OCI-LY1 (cell line): ENCODE measurements around the gene GRIN2A.

ENCODE experiments used
- H2AFZ ChIP-seq: fragments of 200-600 bp; sonication (generic), shearing (Covaris generic); 2 replicates; pipeline ENCODE4 v1.6.0; 2014; ENCODE audit warnings: antibody characterized with exemption, mild to moderate bottlenecking, low read length
- H3F3A ChIP-seq: fragments of 200-600 bp; sonication (generic), shearing (Covaris generic); 2 replicates; pipeline ENCODE4 v1.6.0; 2014; ENCODE audit warnings: mild to moderate bottlenecking, antibody characterized with exemption, low read length, moderate library complexity; ENCODE audit not compliant: insufficient read depth
- H3K27ac ChIP-seq: fragments of 200-600 bp; sonication (generic); 2 replicates; pipeline ENCODE4 v1.5.1; 2014; ENCODE audit warnings: low read length, mixed run types, mild to moderate bottlenecking, low read depth; ENCODE audit not compliant: poor library complexity, severe bottlenecking
- H3K27me3 ChIP-seq: fragments of 200-600 bp; sonication (generic); 2 replicates; pipeline ENCODE4 v1.6.0; 2014; ENCODE audit warnings: antibody characterized with exemption, mild to moderate bottlenecking, low read length, moderate library complexity; ENCODE audit not compliant: insufficient read depth
- H3K36me3 ChIP-seq: fragments of 200-600 bp; sonication (generic); 2 replicates; pipeline ENCODE4 v1.6.1; 2014; ENCODE audit warnings: mild to moderate bottlenecking, antibody characterized with exemption, low read length, moderate library complexity, mixed read lengths; ENCODE audit not compliant: insufficient read depth
- H3K4me1 ChIP-seq: fragments of 200-600 bp; sonication (generic); 2 replicates; pipeline ENCODE4 v1.5.1; 2014; ENCODE audit warnings: mild to moderate bottlenecking, low read length, moderate library complexity; ENCODE audit not compliant: insufficient read depth, severe bottlenecking
- H3K4me2 ChIP-seq: fragments of 200-600 bp; sonication (generic), shearing (Covaris generic); 2 replicates; pipeline ENCODE4 v1.6.1; 2014; ENCODE audit warnings: low read length
- H3K4me3 ChIP-seq: fragments of 200-600 bp; sonication (generic); 2 replicates; pipeline ENCODE4 v1.5.1; 2014; ENCODE audit warnings: low read length, low read depth, mild to moderate bottlenecking, mixed read lengths; ENCODE audit not compliant: poor library complexity, severe bottlenecking
- H3K79me2 ChIP-seq: fragments of 200-600 bp; shearing (Covaris generic); 2 replicates; pipeline ENCODE4 v1.6.1; 2016; ENCODE audit warnings: mixed run types, low read length, mixed read lengths; ENCODE audit not compliant: insufficient read depth
- H3K9ac ChIP-seq: fragments of 200-600 bp; sonication (generic), shearing (Covaris generic); 2 replicates; pipeline ENCODE4 v1.6.1; 2014; ENCODE audit warnings: mild to moderate bottlenecking, low read length, mixed read lengths
- H3K9me2 ChIP-seq: fragments of 200-600 bp; sonication (generic), shearing (Covaris generic); 2 replicates; pipeline ENCODE4 v1.6.1; 2014; ENCODE audit warnings: low read depth, mild to moderate bottlenecking, low read length, mixed read lengths
- H3K9me3 ChIP-seq: fragments of 200-600 bp; shearing (Covaris generic); 2 replicates; pipeline ENCODE4 v1.6.1; 2014; ENCODE audit warnings: low read length, mixed read lengths
- H4K20me1 ChIP-seq: fragments of 200-600 bp; sonication (generic), shearing (Covaris generic); 2 replicates; pipeline ENCODE4 v1.6.0; 2016; ENCODE audit warnings: mild to moderate bottlenecking, low read length; ENCODE audit not compliant: insufficient read depth
- CTCF ChIP-seq: fragments of 200-600 bp; sonication (generic), shearing (Covaris generic); IDR thresholded peaks from 2 replicates; pipeline ENCODE4 v1.5.1; 2017; ENCODE audit warnings: mild to moderate bottlenecking, antibody characterized with exemption, low read length, moderate library complexity, mixed read lengths
- EZH2 ChIP-seq: fragments of 200-600 bp; sonication (generic), shearing (Covaris generic); IDR thresholded peaks from 2 replicates; pipeline ENCODE4 v1.8.0; 2017; ENCODE audit warnings: borderline replicate concordance, mixed run types, mild to moderate bottlenecking, antibody characterized with exemption, low read length, moderate library complexity, mixed read lengths

GRIN2A gene

GRCh38 chr16:10151718-10152117 lies 30.5 kb downstream of the GRIN2A start:
- Histone ChIP-seq H3K27ac (no peak overlapping the region), H3K4me3 (no peak overlapping the region), H3K9me2 (no peaks in the 10 kb centered on the region), H3F3A (no peaks in the 10 kb centered on the region), H3K9me3 (no peaks in the 10 kb centered on the region), H3K4me2 (no peak overlapping the region), H3K4me1 (no peaks in the 10 kb centered on the region), H3K27me3 (no peaks in the 10 kb centered on the region), H2AFZ (no peak overlapping the region), H3K9ac (no peak overlapping the region), H3K79me2 (no peaks in the 10 kb centered on the region), H3K36me3 (no peaks in the 10 kb centered on the region), H4K20me1 (no peaks in the 10 kb centered on the region)
- no peak for TF ChIP-seq EZH2
- no peak for TF ChIP-seq CTCF

- TF ChIP-seq EZH2, result no peak
- no peak for TF ChIP-seq CTCF
- no peak overlapping the region for H3K27ac ChIP-seq
Measured at GRCh38 chr16:10150906-10151305, 31.3 kb downstream of the GRIN2A start.

GRCh38 chr16:10145542-10146035 lies 36.6 kb downstream of the GRIN2A start:
- H3K4me1 ChIP-seq, result no peaks in the 10 kb centered on the region
- H3K9me3 ChIP-seq, result no peaks in the 10 kb centered on the region
- no peaks in the 10 kb centered on the region for H4K20me1 ChIP-seq
- no peaks in the 10 kb centered on the region for H3K27me3 ChIP-seq
- H3K27ac ChIP-seq, result no peak overlapping the region
- no peak overlapping the region for H3K4me2 ChIP-seq
- no peak overlapping the region for H3K4me3 ChIP-seq
- TF ChIP-seq CTCF (no peak), EZH2 (no peak)
- no peaks in the 10 kb centered on the region for H3K9me2 ChIP-seq
- H2AFZ ChIP-seq, result no peak overlapping the region
- H3K36me3 ChIP-seq, result no peaks in the 10 kb centered on the region
- H3K9ac ChIP-seq, result no peak overlapping the region
- no peaks in the 10 kb centered on the region for H3F3A ChIP-seq
- no peaks in the 10 kb centered on the region for H3K79me2 ChIP-seq

More at GRCh38 chr16:10150906-10151305, 31.3 kb downstream of the GRIN2A start:
- Histone ChIP-seq H3K9me2 (no peaks in the 10 kb centered on the region), H3K4me3 (no peak overlapping the region), H4K20me1 (no peaks in the 10 kb centered on the region), H3K79me2 (no peaks in the 10 kb centered on the region), H3K4me1 (no peaks in the 10 kb centered on the region), H3K9me3 (no peaks in the 10 kb centered on the region), H3K4me2 (no peak overlapping the region), H2AFZ (no peak overlapping the region), H3F3A (no peaks in the 10 kb centered on the region), H3K36me3 (no peaks in the 10 kb centered on the region), H3K27me3 (no peaks in the 10 kb centered on the region), H3K9ac (no peak overlapping the region)
